GM19239 (cell line): ENCODE measurements around the gene RBM14.
"Not testable (repeated sequence)": the region's sequence is repeated elsewhere in the genome, so short reads cannot be mapped to it uniquely, and the experiment has no call there.

Source experiments
- DNase-seq: peaks from one replicate; pipeline ENCODE4 v3.0.0; 2011; ENCODE audit warnings: low spot score; ENCODE audit not compliant: insufficient read length
- FAIRE-seq: peaks from 2 replicates; lab custom pipeline; 2011; peaks lifted over from hg19 to GRCh38; lab: Jason Lieb, UNC

Gene RBM14

GRCh38 chr11:66616379-66617154, at the start of gene RBM14:
Gene RBM14, plus strand, starts transcription at chr11:66616630. Its CDS starts 91 bp downstream, at chr11:66616721.
- FAIRE-seq (peak; percentile 86), DNase-seq (peak; percentile 99)

- DNase-seq, result no peak
- no peak for FAIRE-seq
Observed at GRCh38 chr11:66567787-66568123, 48.7 kb upstream of the RBM14 start.

- FAIRE-seq, result no peak
- DNase-seq, result peak; percentile 78
Observed at GRCh38 chr11:66568124-66568916, 48.1 kb upstream of the RBM14 start, which contains the start of gene CTSF. Gene CTSF, minus strand, starts transcription at chr11:66568606. Its CDS starts 120 bp downstream, at chr11:66568486.

GRCh38 chr11:66569076-66569475, 47.4 kb upstream of the RBM14 start:
- no peak for DNase-seq
- FAIRE-seq, result no peak

GRCh38 chr11:66570079-66570849, 46.2 kb upstream of the RBM14 start:
- DNase-seq (no peak), FAIRE-seq (no peak)

GRCh38 chr11:66570850-66571180, 45.6 kb upstream of the RBM14 start:
- FAIRE-seq (no peak), DNase-seq (no peak)

- DNase-seq (peak; percentile 80), FAIRE-seq (no peak)
Observed at GRCh38 chr11:66579017-66579606, 37.3 kb upstream of the RBM14 start.

GRCh38 chr11:66580803-66581202, 35.6 kb upstream of the RBM14 start:
- FAIRE-seq (no peak), DNase-seq (no peak)

GRCh38 chr11:66581261-66581660, 35.2 kb upstream of the RBM14 start:
- DNase-seq (no peak), FAIRE-seq (no peak)

GRCh38 chr11:66582565-66583147, 33.8 kb upstream of the RBM14 start:
- FAIRE-seq, DNase-seq: not testable (repeated sequence)

GRCh38 chr11:66585447-66585846, 31.0 kb upstream of the RBM14 start:
- DNase-seq, FAIRE-seq: not testable (repeated sequence)

GRCh38 chr11:66586136-66586535, 30.3 kb upstream of the RBM14 start:
- FAIRE-seq (no peak), DNase-seq (no peak)

- not testable (repeated sequence) for FAIRE-seq, DNase-seq
Observed at GRCh38 chr11:66589315-66589714, 27.1 kb upstream of the RBM14 start.

GRCh38 chr11:66589996-66590675, 26.3 kb upstream of the RBM14 start:
- no peak for FAIRE-seq

GRCh38 chr11:66591175-66591574, 25.3 kb upstream of the RBM14 start:
- FAIRE-seq (no peak), DNase-seq (no peak)

More at GRCh38 chr11:66589996-66590675, 26.3 kb upstream of the RBM14 start:
- no peak for DNase-seq

- peak; percentile 100 for DNase-seq
- FAIRE-seq, result peak; percentile 92
Observed at GRCh38 chr11:66592457-66593302, 23.8 kb upstream of the RBM14 start, which contains the start of the genes CCDC87 and CCS. Gene CCDC87, minus strand, starts transcription at chr11:66593063. Its CDS starts 48 bp downstream, at chr11:66593015. Gene CCS, plus strand, starts transcription at chr11:66593185. Its CDS starts 77 bp downstream, at chr11:66593262.

GRCh38 chr11:66593303-66593635, 23.2 kb upstream of the RBM14 start:
- FAIRE-seq (no peak), DNase-seq (no peak)

- FAIRE-seq (no peak), DNase-seq (no peak)
Observed at GRCh38 chr11:66593650-66594049, 22.8 kb upstream of the RBM14 start.
